ENCODE data around the gene TET1.

- peak; percentile 79 for TF ChIP-seq CTCF (conservative IDR thresholded peaks at IDR 0.05)
- no peak for TF ChIP-seq EZH2 (IDR thresholded peaks at IDR 0.05; ENCODE audit: low read depth)
Measured at GRCh38 chr10:68550747-68551411, 9.3 kb upstream of the TET1 start.

All from PC-9 (cell line).